Measurements from ENCODE around the gene TNFRSF6B. TPM values are rescaled to one million over a fixed set of nuclear protein-coding genes. Genes with fewer than 3 reads are reported as not detected.
A peak's percentile ranks its signal among the peaks of the same experiment; 100 is the strongest.

TNFRSF6B gene
- total and polyA plus RNA-seq, 4 donors: 1.6 to 195 (median 32.7) TPM

DNA sequence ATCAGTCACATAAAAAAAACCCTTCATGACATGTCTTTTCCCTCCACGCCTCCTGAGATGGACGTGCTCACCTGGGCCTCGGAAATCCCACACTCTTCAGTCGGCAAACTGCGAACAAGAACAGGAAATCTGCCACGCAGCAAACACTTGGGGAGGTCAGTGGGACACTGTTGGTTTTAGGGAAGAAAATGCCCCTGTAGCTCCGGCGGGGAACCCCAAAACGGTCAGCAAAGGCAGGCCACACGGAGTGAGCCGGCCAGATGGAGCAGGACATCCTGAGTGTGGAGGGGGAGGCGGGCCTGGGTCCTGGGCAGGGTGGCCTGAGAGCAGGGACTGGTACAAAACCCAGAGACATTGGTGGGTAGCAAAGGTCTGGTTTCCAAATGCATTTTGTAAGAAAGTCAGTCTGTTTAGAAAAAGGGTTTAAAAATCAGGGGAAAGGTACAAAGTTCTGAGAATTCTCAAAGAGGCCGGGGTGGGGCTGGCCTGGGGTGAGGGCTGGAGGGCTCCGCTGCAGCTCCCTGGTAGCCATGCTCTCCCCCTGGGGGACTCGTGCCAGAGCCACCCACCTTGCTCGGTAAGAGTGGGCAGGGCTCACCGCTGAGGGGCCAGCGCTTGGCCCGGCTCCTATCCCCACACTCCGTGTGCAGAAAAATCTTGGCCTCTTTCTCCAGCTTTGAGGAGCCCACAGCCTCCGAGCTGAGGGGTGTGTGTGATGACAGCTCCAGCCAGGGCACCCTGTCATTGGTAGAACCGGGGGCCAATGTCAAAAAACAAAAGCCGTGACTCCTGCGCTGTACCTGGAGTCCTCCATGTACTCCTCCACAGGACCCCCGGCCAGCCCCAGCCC lies 48.3 kb downstream of the TNFRSF6B start:
- H3K9me3 ChIP-seq (ENCODE audit: control insufficient read depth in 4 of 4, insufficient read depth in 3 of 4, low read length in 3 of 4): no peaks in the 10 kb centered on the region
- no peak overlapping the region for H3K4me3 ChIP-seq
- peaks cover 0 to 33% (median 8%) of the 10 kb centered on the region in 4 donors for H3K36me3 ChIP-seq (ENCODE audit: control insufficient read depth in 4 of 4, insufficient read depth in 4 of 4, low read length in 4 of 4)
- DNase-seq (peak in 1 of 3 donors; percentile 13), ATAC-seq (ENCODE audit: insufficient read depth, low FRiP score) (no peak)
- H3K4me1 ChIP-seq (ENCODE audit: control insufficient read depth in 5 of 5, insufficient read depth in 5 of 5, low read length in 5 of 5): peaks cover 0 to 20% (median 11%) of the 10 kb centered on the region in 5 donors
- H3K27me3 ChIP-seq (ENCODE audit: control insufficient read depth in 3 of 3, insufficient read depth in 3 of 3, low read length in 2 of 3): no peaks in the 10 kb centered on the region
- 73 to 81% methylated on average over 25 of the region's 25 CpGs for WGBS, 2 donors
- H3K9ac ChIP-seq (ENCODE audit: insufficient read depth in 1 of 2, low read length in 2 of 2): no peak overlapping the region
- H3K27ac ChIP-seq (ENCODE audit: low read depth in 1 of 2, low read length in 1 of 2): no peak overlapping the region
- TF ChIP-seq, protein P1, sequence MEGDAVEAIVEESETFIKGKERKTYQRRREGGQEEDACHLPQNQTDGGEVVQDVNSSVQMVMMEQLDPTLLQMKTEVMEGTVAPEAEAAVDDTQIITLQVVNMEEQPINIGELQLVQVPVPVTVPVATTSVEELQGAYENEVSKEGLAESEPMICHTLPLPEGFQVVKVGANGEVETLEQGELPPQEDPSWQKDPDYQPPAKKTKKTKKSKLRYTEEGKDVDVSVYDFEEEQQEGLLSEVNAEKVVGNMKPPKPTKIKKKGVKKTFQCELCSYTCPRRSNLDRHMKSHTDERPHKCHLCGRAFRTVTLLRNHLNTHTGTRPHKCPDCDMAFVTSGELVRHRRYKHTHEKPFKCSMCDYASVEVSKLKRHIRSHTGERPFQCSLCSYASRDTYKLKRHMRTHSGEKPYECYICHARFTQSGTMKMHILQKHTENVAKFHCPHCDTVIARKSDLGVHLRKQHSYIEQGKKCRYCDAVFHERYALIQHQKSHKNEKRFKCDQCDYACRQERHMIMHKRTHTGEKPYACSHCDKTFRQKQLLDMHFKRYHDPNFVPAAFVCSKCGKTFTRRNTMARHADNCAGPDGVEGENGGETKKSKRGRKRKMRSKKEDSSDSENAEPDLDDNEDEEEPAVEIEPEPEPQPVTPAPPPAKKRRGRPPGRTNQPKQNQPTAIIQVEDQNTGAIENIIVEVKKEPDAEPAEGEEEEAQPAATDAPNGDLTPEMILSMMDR (IDR thresholded peaks at IDR 0.05; ENCODE audit: control extremely low read depth, extremely low read depth): no peak

DNA sequence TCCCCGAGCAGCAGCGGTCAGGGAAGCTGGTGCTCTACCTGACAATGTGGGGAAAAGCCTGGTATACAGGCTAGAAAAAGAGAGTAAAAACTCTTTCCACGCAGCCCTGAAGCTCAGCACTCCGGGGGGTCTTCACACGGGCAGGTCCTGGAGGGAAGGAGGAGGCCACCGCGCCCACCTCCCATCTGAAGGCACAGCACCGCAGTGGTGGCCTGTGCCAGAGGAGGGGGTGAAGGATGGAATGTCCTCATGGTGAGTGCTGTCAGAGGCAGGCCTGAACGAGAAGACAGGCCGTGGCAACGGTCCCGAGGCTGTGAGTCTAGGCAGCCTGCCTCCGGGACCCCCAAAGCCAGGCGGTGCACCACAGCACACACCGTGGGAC lies 49.0 kb downstream of the TNFRSF6B start:
- DNase-seq (peak in 1 of 3 donors; percentile 11), ATAC-seq (ENCODE audit: insufficient read depth, low FRiP score) (no peak)
- no peak overlapping the region for H3K9ac ChIP-seq (ENCODE audit: insufficient read depth in 1 of 2, low read length in 2 of 2)
- WGBS, 2 donors: 81 to 82% methylated on average over 15 of the region's 15 CpGs
- TF ChIP-seq, protein P1 (IDR thresholded peaks at IDR 0.05; ENCODE audit: control extremely low read depth, extremely low read depth): no peak
- peaks cover 0 to 20% (median 11%) of the 10 kb centered on the region in 5 donors for H3K4me1 ChIP-seq (ENCODE audit: control insufficient read depth in 5 of 5, insufficient read depth in 5 of 5, low read length in 5 of 5)
- no peak overlapping the region for H3K27ac ChIP-seq (ENCODE audit: low read depth in 1 of 2, low read length in 1 of 2)
- H3K36me3 ChIP-seq (ENCODE audit: control insufficient read depth in 4 of 4, insufficient read depth in 4 of 4, low read length in 4 of 4): peaks cover 0 to 34% (median 8%) of the 10 kb centered on the region in 4 donors
- no peaks in the 10 kb centered on the region for H3K9me3 ChIP-seq (ENCODE audit: control insufficient read depth in 4 of 4, insufficient read depth in 3 of 4, low read length in 3 of 4)
- H3K4me3 ChIP-seq: no peak overlapping the region
- H3K27me3 ChIP-seq (ENCODE audit: control insufficient read depth in 3 of 3, insufficient read depth in 3 of 3, low read length in 2 of 3): no peaks in the 10 kb centered on the region

DNA sequence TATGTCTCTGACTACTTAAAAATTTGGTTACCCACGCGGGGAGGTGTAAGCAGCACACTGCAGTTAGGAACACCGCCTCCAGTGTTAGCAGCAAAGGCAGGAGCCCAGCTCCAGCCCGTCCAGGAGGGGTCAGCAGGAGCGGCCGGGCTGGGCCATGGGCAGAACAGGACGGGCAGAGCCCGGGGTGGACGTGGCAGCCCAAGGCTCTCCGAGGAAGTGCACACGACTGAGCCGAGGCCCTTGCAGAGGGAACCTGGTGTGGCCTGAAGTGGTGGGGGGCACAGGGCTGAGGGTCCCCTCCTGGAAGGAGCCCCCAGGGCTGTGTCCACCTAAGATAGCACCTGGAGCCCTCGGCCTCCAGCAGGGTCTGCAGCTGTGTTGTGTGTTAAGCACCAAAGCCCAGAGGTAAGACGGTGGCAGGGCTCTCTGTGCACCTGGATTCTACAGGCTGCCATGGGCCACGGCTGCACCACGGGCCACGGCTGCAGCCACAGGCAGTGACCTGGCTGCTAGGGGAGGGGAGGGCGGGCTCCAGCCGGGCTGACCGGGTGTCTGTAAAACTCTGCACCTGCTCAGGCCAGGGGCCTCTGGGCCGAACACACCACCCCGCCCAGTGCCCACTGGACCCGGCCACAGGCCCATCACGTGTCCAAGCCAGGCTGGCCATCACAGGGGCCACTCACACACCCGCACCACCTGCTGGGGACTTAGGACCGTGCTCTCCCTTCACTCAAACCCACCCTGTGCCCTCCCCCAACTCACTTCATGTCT lies 49.7 kb downstream of the TNFRSF6B start:
- TF ChIP-seq, protein P1 (IDR thresholded peaks at IDR 0.05; ENCODE audit: control extremely low read depth, extremely low read depth): no peak
- no peak overlapping the region for H3K9ac ChIP-seq (ENCODE audit: insufficient read depth in 1 of 2, low read length in 2 of 2)
- ATAC-seq (ENCODE audit: insufficient read depth, low FRiP score) (no peak), DNase-seq (peak in 1 of 3 donors; percentile 11)
- H3K36me3 ChIP-seq (ENCODE audit: control insufficient read depth in 4 of 4, insufficient read depth in 4 of 4, low read length in 4 of 4): peaks cover 0 to 34% (median 5%) of the 10 kb centered on the region in 4 donors
- no peaks in the 10 kb centered on the region for H3K27me3 ChIP-seq (ENCODE audit: control insufficient read depth in 3 of 3, insufficient read depth in 3 of 3, low read length in 2 of 3)
- no peak overlapping the region for H3K4me3 ChIP-seq
- no peaks in the 10 kb centered on the region for H3K9me3 ChIP-seq (ENCODE audit: control insufficient read depth in 4 of 4, insufficient read depth in 3 of 4, low read length in 3 of 4)
- peaks cover 0 to 18% (median 9%) of the 10 kb centered on the region in 5 donors for H3K4me1 ChIP-seq (ENCODE audit: control insufficient read depth in 5 of 5, insufficient read depth in 5 of 5, low read length in 5 of 5)
- 91 to 94% methylated on average over 24 to 26 of the region's 26 CpGs for WGBS, 2 donors
- no peak overlapping the region for H3K27ac ChIP-seq (ENCODE audit: low read depth in 1 of 2, low read length in 1 of 2)
